GM12874 (cell line): ENCODE measurements around the gene MCEMP1.

Experiments used
- TF ChIP-seq, protein P1 (sequence below): IDR thresholded peaks from 2 replicates; pipeline ENCODE4 v1.5.1; 2011; ENCODE audit warnings: low read depth, mild to moderate bottlenecking, control low read depth, low read length, moderate library complexity; ENCODE audit not compliant: insufficient read depth

MCEMP1 gene

DNA sequence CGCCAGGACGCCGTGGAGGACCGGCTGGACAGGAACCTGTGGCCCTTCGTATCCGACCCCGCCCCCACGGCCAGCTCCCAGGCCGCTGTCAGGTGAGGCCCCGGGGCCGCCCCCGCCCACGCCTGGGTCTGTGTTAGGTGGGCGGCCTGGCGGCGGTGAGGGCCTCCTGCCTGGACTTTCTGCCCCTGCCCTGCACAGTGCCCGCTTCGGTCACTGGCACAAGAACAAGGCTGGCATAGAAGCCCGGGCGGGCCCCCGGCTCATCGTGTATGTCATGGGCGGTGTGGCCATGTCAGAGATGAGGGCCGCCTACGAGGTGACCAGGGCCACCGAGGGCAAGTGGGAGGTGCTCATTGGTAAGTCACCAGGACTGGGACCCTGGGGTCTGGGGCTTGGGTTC lies 29.7 kb upstream of the MCEMP1 start:
- TF ChIP-seq, protein P1, sequence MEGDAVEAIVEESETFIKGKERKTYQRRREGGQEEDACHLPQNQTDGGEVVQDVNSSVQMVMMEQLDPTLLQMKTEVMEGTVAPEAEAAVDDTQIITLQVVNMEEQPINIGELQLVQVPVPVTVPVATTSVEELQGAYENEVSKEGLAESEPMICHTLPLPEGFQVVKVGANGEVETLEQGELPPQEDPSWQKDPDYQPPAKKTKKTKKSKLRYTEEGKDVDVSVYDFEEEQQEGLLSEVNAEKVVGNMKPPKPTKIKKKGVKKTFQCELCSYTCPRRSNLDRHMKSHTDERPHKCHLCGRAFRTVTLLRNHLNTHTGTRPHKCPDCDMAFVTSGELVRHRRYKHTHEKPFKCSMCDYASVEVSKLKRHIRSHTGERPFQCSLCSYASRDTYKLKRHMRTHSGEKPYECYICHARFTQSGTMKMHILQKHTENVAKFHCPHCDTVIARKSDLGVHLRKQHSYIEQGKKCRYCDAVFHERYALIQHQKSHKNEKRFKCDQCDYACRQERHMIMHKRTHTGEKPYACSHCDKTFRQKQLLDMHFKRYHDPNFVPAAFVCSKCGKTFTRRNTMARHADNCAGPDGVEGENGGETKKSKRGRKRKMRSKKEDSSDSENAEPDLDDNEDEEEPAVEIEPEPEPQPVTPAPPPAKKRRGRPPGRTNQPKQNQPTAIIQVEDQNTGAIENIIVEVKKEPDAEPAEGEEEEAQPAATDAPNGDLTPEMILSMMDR, result no peak

DNA sequence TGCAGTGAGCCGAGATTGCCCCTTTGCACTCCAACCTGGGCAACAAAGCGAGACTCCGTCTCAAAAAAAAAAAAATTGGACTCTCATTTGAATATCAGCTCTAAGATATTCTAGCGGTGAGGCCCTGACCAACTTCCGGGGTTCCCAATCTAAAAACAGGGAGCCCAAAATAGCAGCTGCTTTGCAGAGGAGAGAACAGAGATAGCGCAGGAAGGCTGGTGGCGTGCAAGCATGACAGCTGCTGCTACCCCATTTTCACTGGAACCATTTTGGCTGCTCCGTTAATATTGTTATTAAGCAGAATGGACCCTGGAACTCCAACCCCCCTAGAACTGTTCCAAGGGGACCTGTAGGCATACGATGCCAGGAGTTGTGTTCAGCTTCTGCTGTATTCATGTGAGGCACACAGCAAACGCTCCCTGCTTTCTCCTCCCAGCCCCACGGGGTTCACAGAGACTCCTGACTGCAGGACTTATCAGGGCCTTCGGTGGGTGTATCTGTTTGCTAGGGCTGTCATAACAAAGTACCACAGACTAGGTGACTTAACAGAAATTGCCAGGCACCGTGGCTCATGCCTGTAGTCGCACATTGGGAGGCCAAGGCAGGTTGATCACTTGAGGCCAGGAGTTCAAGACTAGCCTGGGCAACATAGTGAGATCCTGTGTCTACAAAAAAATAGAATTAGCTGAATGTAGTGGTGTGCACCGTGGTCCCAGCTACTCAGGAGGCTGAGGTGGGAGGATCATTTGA lies 28.4 kb upstream of the MCEMP1 start:
- TF ChIP-seq, protein P1, result no peak

DNA sequence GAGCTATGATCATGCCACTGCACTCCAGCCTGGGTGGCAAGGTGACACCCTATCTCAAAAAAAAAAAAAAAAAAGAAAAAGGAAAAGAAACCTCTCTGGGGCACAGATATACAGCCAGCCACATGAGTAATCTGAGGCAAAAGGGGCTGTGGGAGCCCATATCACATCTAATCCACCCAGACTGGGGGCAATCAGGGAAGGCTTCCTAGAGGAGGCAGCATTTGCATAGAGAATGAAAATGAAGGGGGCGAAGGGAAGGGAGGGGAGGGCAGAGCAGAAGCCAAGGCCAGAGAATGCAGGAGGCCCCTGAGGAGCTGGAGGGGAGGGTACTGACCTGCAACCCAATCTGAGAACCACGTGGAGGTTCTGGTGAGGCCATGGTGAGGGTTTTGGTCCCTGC lies 26.7 kb upstream of the MCEMP1 start:
- TF ChIP-seq, protein P1, result no peak

DNA sequence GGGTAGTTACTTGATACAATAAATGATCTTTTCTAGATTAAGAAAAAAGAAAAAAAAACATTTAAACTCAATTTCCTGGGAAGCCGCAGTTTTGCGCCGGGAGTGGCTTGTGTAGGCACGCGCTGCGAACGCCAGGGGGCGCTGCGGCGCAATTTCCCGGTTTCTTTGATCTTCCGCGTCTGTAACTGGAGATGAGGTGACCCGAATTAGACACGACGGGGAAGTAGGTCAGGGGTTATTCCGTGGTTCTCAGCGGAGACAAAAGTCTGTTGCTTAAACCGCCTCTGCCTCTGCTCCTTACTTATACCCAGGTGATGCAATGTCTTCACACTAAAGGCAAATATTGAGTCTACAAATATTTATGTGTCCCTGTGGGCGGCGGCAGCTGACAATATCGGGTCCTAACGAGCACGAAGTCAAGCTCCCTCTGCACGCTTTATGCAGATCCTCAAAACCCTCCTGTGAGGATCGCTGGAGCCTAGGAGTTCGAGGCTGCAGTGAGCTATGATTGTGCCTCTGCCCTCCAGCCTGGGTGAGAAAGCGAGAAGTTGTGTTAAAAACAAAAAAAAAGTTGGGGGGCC lies 24.7 kb upstream of the MCEMP1 start:
- TF ChIP-seq, protein P1, result peak; percentile 93

DNA sequence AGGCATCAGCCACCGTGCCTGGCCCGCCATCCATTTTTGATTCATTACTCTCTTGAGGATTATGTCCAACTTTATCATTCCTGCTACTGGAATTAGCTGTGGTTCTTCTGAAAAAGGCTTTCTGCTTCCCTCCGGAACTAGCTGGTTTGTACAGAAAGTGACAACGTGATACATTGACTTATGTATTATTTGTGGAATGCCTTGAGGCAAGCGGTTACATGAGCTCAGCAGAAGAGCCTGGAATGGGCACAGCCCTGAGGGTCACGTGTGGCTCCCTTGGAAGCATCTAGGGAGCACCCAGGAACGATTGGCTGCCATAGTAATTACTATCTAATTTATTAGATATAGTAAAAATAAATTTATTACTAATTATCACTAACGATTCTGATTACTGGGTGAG lies 22.5 kb upstream of the MCEMP1 start:
- TF ChIP-seq, protein P1, result no peak

DNA sequence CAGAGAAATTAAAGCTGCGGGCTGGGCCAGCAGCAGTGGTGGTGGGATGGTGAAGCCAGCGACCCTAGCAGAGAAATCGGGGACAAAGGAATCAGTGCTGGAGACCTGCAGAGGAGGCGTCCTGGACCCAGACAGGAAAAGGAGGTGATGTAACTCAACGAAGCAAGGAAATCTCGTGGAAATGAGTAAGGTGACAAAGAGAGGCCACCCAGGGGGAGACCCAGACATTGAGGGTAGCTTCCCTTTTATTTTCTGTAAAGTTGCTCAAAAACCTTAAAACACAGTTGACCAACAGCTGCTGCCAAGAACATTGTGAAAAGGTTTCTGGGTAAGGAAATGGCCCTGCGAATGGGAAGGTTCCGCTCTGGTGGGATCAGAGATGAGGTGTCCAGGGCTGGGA lies 21.3 kb upstream of the MCEMP1 start:
- TF ChIP-seq, protein P1, result no peak

DNA sequence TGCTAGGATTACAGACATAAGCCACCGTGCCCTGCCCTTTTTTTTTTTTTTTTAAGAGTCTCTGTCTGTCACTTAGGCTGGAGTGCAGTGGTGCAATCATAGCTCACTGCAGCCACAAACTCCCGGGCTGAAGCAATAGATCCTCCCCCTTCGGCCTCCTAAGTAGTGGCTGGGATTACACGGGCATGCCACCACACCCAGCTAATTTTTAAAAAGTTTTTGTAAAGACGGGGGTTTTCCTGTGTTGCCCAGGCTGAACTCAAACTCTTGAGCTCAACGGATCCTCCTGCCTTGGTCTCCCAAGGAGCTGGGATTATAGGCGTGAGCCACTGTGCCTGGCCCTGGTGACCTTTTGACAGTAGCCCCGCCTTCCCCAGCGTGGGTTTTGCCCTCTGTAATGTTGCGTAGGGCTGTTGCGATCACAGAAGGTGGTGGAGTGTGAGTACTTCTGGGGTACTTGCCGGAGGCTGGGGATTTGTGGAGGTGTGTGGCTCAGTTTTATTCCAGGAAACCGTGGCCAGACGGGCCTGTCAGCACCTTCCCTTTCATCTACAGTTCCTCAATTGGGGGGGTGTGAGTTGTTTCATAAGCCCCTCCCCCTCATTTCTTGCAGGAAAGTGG lies 19.6 kb upstream of the MCEMP1 start:
- TF ChIP-seq, protein P1, result no peak
